Activated naive CD4-positive, alpha-beta T cell treated with anti-CD3 and anti-CD28 coated beads, Interleukin-2, amount 10 ng/mL, durations not matched to agents 7 days and 5 days (primary cell): ENCODE measurements around the gene ASCC3.

ENCODE experiments used
- CTCF ChIA-PET: fragments of 350-600 bp; sonication (Branson Sonifier 250); formaldehyde crosslinking; loops from one replicate; lab custom pipeline; 2021; ENCODE audit warnings: antibody characterized with exemption; lab: Charles Lee
- DNase-seq: peaks from one replicate; pipeline ENCODE4 v3.0.0-alpha.2; 2020
- H3K27ac Mint-ChIP-seq: one replicate; pipeline ENCODE4 v1.8.0; 2021; ENCODE audit warnings: mild to moderate bottlenecking, moderate library complexity, mixed read lengths
- H3K27me3 Mint-ChIP-seq: one replicate; pipeline ENCODE4 v1.8.0; 2021; ENCODE audit warnings: mild to moderate bottlenecking, mixed read lengths
- H3K36me3 Mint-ChIP-seq: one replicate; pipeline ENCODE4 v1.8.0; 2021; ENCODE audit warnings: mixed read lengths
- H3K4me1 Mint-ChIP-seq: one replicate; pipeline ENCODE4 v1.8.0; 2021; ENCODE audit warnings: mixed read lengths
- H3K4me3 Mint-ChIP-seq: one replicate; pipeline ENCODE4 v1.8.0; 2021; ENCODE audit warnings: mild to moderate bottlenecking, moderate library complexity, mixed read lengths
- H3K9me3 Mint-ChIP-seq: one replicate; pipeline ENCODE4 v1.8.0; 2021; ENCODE audit warnings: mixed read lengths

The ASCC3 gene

DNA sequence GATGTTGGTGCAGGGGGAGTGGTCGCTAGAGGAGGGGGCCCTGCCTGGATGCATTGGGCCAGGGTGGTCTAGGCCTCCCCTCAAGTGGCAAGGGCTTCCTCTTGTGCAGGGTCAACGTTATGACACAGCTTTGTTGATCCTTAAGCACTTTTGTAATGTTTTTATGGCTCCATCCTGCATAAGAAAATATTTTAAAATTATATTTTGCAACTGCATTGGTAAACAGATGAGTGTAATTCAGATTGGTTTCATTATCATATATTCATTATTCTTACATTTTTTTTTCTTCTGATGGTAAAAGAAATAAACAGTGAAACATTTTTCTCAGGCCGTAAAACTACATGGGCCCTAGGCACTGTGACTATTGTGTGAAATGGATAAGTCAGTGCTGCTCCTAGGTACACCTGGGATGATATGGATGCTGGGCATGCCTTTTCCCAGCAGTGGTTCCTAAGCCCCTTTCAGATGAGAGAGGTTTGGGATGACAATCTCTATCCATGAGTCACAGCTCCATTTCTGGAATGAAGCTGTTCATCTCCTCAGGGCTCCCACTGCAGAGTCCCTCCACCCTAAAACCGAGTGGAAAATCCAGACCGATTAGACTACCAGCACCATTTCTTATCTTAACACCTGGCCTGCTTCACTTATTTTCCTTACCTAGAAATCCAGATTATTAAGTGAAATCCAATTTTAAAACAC lies 410.6 kb downstream of the ASCC3 start:
- H3K4me3 Mint-ChIP-seq = no peak overlapping the region
- no peak overlapping the region for H3K27ac Mint-ChIP-seq
- peaks cover under 1% of the 10 kb centered on the region for H3K4me1 Mint-ChIP-seq
- DNase-seq = no peak
- CTCF ChIA-PET = no interaction called here
- peaks cover 5% of the 10 kb centered on the region for H3K36me3 Mint-ChIP-seq
- peaks cover 8% of the 10 kb centered on the region for H3K9me3 Mint-ChIP-seq
- H3K27me3 Mint-ChIP-seq = peaks cover 63% of the 10 kb centered on the region

DNA sequence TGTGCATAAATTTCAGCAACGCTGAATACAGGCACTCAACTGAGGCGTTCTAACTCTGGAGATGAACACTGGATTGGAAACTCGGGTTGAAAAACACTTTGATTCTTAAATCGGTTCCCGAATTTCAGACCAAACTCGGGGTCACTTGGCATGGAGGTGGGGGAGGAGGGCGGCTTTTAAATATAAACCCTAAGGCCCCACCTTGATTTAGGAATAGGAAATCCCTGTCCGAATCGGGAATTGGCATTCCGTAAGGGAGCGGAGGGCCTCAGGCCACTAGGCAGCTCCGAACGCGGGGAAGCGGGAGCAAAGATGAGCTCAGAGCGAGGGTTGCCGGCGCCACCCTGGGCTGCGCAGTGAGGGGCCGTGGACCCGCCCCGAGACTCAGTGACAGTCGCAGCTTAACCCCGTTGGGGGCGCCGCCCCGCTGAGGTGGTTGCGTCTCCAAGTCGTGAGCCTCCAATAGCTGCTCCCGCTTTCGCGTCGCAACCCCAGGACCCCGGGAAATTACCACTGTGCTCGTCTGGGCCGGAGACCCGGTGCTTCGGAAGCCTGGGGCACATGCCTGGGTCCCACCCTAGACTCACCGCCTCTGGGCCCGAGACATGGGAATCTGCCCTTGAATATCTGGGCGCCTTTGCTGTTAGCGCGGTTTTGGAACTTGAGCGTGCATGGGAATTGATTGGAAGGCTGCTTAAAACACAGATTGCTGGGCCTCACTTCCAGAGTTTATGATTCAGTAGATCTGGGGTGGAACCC lies 411.8 kb downstream of the ASCC3 start:
- Mint-ChIP-seq H3K4me1 (peaks cover 3% of the 10 kb centered on the region), H3K27ac (no peak overlapping the region), H3K27me3 (peaks cover 75% of the 10 kb centered on the region), H3K4me3 (no peak overlapping the region), H3K36me3 (peaks cover 5% of the 10 kb centered on the region), H3K9me3 (peaks cover 8% of the 10 kb centered on the region)
- DNase-seq = no peak
- CTCF ChIA-PET = no interaction called here

DNA sequence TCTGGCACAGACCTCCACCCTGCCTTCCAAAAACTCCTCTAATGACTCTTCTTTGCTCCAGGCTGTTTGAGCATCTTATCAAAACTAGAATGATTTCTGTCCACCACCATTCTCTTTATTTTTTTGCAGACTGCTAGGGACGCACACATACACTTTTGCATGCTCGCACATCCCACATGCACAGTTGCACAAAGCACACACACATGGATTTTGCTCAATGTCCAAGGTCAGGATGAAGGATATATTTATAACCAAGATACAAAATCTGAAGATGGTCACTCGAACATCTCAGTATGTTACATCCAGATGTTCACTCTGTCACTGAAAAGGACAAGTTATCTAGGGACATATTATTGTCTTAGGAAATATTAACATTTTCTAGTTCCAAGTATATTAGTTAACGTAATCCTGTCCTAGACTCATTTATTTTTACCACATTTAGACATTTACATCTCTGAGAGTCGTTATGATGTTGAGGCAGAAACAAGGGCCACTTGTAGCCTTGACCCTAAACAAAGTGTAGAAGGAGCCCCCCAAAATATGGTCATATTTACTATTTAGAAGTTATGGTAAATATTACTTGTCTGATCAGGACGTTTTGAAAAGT lies 413.0 kb downstream of the ASCC3 start:
- Mint-ChIP-seq H3K4me3 (no peak overlapping the region), H3K27ac (no peak overlapping the region)

DNA sequence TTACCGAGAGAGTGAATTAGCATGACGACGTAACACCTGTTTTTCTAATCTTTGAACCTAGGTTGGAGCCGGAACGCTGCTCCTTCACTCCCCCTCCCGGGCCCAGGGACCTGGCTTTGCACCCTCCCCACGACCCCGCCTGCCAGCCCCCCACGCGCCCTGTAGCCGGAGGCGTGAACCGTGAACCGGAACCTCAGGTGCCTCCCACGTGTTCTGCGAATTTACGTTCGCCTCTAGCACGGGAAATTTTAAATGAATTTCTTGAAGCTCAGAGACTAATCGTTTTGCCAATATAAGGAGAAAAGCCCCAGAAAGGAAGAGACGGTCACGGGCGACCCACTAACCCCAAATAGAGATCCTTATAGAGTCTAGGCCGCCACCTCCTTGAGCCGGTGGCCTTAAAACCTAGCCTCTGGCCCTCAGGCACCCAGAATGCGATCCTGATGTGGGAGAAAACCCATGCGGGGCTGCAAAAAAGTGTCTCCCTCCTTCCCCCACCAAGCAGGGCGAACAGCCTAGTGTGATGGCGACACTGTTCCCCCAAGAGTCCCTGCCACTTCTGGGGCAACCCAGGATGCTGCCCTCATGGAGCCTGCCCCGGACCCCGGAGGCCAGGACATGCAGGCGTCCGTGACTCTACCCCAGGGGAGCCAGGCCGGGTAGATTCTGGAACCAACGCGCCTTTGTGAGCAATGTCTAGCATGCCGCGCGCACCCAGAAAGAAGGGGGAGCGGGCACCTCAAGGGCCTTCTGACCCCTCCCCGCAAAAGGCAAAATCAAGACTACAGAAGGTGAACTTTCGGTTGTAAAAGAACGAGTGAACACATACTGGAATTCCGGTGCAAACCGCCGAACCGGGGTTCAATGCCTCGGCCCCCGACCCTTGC lies 413.8 kb downstream of the ASCC3 start:
- Mint-ChIP-seq H3K9me3 (peaks cover 8% of the 10 kb centered on the region), H3K36me3 (peaks cover 13% of the 10 kb centered on the region), H3K4me1 (peaks cover 6% of the 10 kb centered on the region), H3K27me3 (peaks cover 91% of the 10 kb centered on the region), H3K27ac (peak overlapping the region; percentile 70), H3K4me3 (no peak overlapping the region)
- CTCF ChIA-PET = no interaction called here
- DNase-seq = no peak

More for the DNA sequence above, 413.0 kb downstream of the ASCC3 start:
- CTCF ChIA-PET = no interaction called here
- Mint-ChIP-seq H3K27me3 (peaks cover 84% of the 10 kb centered on the region), H3K9me3 (peaks cover 8% of the 10 kb centered on the region), H3K36me3 (peaks cover 10% of the 10 kb centered on the region), H3K4me1 (peaks cover 6% of the 10 kb centered on the region)
- no peak for DNase-seq

DNA sequence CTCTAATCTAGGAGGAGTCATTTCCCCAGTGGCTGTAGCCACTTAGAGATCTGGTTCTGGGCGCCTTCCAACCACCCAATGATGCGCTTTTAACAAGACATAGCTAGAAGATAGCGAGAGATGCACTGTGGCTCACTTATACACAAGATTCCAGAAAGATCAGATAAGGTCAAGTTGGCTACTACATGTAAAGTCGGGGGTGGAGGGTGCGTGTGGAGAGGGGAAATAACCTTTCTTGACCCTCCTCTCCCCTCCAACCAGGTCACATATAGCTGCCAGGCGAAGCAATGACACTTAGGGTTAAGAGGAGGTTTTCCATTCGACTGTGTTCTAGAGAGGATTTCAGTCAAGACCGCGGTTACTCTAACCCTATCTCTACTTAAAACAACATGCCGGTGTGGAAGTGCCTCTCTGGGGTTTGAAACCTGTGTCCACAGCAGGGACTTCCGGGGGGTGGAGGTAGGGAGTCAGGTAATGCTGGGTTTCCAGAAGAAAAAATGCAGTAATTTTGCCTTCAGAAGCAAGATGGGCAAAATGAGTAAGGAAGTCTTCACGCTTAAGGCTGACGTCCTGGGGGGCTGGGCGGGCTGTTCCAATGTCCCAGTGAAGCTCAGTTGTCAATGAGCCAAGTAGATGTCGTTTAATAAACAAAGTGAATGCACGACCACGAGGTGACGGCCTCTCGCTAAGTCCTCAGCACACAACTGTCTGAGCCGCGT lies 414.6 kb downstream of the ASCC3 start:
- Mint-ChIP-seq H3K36me3 (peaks cover 18% of the 10 kb centered on the region), H3K4me3 (peak overlapping the region; percentile 1), H3K9me3 (peaks cover 8% of the 10 kb centered on the region), H3K27me3 (peaks cover 95% of the 10 kb centered on the region), H3K27ac (peak overlapping the region; percentile 70), H3K4me1 (peaks cover 13% of the 10 kb centered on the region)
- CTCF ChIA-PET = no interaction called here
- DNase-seq = no peak

DNA sequence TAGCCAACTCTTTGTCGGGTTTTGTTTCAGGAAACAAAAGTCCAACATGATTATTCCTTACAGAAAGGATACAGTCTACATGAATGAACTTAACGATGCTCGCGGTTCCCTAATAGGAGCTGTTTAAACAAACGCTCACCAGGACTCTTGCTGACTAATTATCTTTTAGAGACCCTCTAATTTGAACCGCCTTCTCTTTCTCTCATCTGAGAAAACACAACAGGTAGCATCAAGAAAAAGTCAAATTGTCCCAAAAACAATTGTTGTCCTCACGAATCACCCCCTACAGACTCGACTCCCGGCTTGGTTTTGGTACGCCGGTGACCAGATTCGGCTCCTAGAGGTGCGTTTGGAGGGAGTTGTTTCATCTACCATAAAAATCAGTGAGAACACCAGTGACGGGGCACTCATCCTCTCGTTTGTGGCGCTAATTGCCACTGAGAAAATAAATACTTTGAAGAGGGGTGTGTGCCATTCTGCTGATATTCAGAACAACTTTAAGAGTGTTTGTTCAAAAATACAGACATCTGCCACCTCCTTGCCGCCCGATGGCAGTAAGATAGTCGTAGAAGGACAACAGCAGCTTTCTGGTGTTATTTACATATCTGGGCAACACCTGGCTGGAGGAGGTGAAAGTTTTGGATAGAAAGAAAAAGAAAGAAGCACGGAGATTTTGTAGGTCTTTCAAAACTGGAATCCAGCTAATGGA lies 415.3 kb downstream of the ASCC3 start:
- Mint-ChIP-seq H3K27me3 (peaks cover 95% of the 10 kb centered on the region), H3K4me3 (peak overlapping the region; percentile 33), H3K9me3 (peaks cover 8% of the 10 kb centered on the region), H3K4me1 (peaks cover 16% of the 10 kb centered on the region), H3K27ac (peak overlapping the region; percentile 80), H3K36me3 (peaks cover 18% of the 10 kb centered on the region)
- no peak for DNase-seq
- CTCF ChIA-PET = no interaction called here

DNA sequence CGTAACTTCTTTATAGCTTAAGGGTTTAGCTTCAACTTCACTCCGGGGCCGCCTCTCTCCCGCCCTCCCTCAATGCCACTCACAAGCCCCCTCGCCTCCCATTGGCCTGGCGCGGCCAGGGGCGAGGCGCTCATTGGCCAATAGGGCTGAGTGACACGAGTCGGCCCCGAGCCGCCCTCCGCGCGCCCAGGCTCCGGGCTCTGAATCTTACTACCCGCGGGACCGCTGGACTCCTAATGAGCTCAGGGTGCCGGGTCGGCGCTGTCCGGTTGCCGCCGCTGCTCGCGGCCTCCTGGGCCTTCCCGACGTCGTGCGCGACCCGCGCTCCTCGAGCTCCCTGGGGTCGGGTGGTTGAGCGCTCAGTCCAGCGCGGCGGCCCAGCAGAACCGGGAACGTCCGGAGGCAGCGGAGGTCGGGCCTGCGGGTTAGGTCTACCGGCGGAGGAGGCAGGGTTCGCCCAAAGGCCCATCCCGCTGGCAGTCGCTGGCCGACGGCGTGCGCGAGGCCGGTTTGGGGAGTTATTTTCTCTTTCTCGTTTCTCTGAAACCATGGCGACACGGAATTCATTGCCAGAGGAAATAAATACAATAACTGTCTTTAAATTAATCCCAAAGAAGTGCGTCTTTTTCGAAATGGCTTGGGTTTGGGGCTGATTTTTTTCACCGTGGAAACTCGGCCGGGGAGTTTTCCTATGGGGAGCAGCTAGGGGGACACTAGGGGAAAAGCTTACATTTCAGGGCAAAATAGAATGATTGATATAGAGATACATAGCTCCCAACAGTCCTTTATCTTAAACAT lies 416.0 kb downstream of the ASCC3 start, which contains the start of gene SIM1:
Gene SIM1, minus strand, starts transcription at position 19 of the 798 bp plus-strand sequence. CDS start 1,453 bp downstream, outside the sequence.
- peaks cover 8% of the 10 kb centered on the region for H3K9me3 Mint-ChIP-seq
- H3K36me3 Mint-ChIP-seq = peaks cover 19% of the 10 kb centered on the region
- H3K27me3 Mint-ChIP-seq = peaks cover 93% of the 10 kb centered on the region
- H3K4me1 Mint-ChIP-seq = peaks cover 16% of the 10 kb centered on the region
- peak within 1 kb of the TSS; percentile 33 for H3K4me3 Mint-ChIP-seq
- CTCF ChIA-PET = no interaction called here
- no peak for DNase-seq
- peak within 1 kb of the TSS; percentile 80 for H3K27ac Mint-ChIP-seq

DNA sequence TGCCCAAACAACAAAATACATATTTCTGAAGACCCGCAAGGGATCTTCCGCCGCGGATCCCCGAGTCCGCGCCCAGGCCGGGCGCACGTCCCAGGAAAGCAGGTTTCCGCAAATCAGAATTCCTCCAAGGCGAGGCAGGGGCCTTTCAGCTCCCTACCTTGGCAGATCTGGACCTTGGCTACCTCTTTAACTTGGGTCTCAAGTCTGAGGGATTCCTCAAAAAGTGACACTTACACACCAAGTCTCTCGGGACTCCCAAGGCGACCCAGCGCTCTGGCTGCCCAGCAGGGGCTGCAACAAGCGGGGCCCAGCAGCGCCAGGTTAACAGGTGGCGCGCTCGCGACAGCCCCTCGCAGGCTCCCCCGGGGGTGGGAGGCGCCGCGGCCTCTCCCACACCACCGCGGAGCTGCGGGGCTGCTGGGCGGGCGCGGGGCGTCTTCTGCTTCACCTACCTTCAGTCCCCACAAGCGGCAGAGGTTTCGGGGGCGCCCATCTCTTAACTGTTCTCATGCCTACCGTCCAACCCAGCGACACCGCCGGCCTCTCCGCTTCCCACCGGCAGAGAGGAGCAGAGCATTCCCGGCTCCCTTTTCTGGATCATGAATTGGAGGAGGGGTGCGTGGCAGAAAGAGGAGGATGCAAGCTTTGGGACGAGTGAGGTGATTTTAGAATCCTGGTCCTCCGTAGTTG lies 416.8 kb downstream of the ASCC3 start:
- Mint-ChIP-seq H3K27me3 (peaks cover 85% of the 10 kb centered on the region), H3K4me3 (peak overlapping the region; percentile 18), H3K36me3 (peaks cover 21% of the 10 kb centered on the region), H3K27ac (peak overlapping the region; percentile 28), H3K4me1 (peaks cover 16% of the 10 kb centered on the region), H3K9me3 (peaks cover 8% of the 10 kb centered on the region)
- DNase-seq = no peak
- CTCF ChIA-PET = no interaction called here

DNA sequence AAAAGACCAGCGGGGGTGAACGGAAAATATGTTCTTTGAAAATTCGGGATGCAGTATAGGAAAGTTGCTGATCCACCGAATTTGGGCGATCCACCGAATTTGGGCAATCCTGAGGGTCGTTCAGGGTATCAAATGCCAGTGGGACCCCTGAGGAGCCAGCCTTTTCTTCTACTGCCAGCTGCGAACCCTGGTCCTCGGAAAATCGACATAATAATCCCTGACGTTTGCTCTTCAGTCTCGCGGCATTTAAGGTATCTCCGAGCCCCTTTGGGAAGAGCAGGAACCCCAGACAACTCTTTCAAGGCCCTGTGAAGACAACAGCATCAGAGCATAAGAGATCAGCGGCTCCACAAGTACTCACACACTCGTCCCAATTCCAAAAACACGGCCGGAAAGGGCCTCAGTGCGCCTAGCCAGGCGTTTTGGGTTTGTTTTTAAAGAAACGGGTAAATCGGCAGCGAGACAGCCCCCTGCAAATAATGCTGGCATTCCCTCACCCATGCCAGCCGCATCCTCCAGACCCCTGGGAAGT lies 417.4 kb downstream of the ASCC3 start:
- Mint-ChIP-seq H3K9me3 (peaks cover 8% of the 10 kb centered on the region), H3K27ac (peak overlapping the region; percentile 67), H3K4me1 (peaks cover 16% of the 10 kb centered on the region), H3K27me3 (peaks cover 79% of the 10 kb centered on the region), H3K4me3 (no peak overlapping the region), H3K36me3 (peaks cover 21% of the 10 kb centered on the region)
- no peak for DNase-seq
- CTCF ChIA-PET = no interaction called here

DNA sequence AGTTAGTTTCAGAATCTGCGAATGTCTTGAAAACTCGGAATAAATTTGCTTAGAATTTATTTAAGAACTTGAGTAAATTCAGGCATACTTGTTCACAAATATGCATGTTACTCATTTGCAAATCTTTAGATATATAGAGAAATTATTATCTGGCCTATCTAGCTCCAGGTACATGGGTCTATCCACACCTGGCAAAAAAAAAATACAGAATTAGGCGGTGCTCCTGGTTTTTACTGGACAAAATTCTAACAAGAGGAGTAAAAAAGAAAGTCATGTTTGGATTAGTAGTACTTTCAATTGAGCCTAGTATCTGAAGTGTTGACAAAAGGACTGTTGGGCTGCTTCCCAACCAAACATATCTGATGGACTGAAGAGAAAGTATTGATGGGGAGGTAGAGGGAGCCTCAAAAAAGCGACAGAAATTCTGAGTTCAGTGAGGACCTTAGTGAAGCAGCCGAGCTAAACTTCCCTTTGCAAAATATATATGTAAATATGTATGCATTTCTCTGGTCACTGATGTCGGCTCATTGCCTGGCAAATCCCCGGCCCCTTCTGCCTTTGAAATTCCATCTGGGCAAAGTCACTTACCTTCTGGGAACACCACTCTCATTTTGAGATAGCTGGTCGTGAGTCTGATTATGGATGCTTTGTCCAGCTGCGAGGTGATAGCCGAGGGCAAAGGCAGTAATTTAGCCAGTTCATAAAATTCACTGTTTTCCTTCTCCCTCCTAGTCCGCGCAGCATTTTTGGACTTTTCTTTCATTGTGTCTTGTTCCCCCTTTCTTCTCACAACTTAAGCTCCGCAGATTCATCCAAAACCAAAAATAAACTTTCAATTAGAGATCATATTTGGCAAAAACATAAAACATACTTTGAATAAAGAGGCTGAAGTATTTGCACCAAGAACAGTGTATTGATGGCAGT lies 418.2 kb downstream of the ASCC3 start:
- Mint-ChIP-seq H3K36me3 (peaks cover 19% of the 10 kb centered on the region), H3K27me3 (peaks cover 73% of the 10 kb centered on the region), H3K4me3 (no peak overlapping the region), H3K9me3 (peaks cover 7% of the 10 kb centered on the region), H3K4me1 (peaks cover 16% of the 10 kb centered on the region), H3K27ac (peak overlapping the region; percentile 67)
- DNase-seq = no peak
- CTCF ChIA-PET = interaction anchor here (0.8 kb wide), 1 partner anchor 11 kb away, joined by 3 read pairs; no protein-coding TSS in a partner anchor
